Gastrocnemius medialis (tissue), 4 donors: ENCODE measurements around the gene MRPL39.

Source experiments
- POLR2A ChIP-seq, 2 donors: fragments of 450-650 bp; IDR thresholded peaks; one replicate each; pipeline ENCODE4 v1.6.1; 2017; ENCODE audit warnings: antibody characterized with exemption in 2 of 2, mild to moderate bottlenecking in 2 of 2, moderate library complexity in 2 of 2
- TF ChIP-seq, protein P1 (sequence below), 5 experiments: fragments of 450-650 bp in 3 of 5; fragments of 200-600 bp in 2 of 5; sonication (generic) in 2 of 5; IDR thresholded peaks in 4 of 5; conservative IDR thresholded peaks in 1 of 5; 1 replicate in 4 of 5; 2 replicates in 1 of 5; pipeline ENCODE4 v1.5.1; 2016 to 2019; ENCODE audit warnings: antibody characterized with exemption in 5 of 5, mild to moderate bottlenecking in 3 of 5, moderate library complexity in 3 of 5

DNA sequence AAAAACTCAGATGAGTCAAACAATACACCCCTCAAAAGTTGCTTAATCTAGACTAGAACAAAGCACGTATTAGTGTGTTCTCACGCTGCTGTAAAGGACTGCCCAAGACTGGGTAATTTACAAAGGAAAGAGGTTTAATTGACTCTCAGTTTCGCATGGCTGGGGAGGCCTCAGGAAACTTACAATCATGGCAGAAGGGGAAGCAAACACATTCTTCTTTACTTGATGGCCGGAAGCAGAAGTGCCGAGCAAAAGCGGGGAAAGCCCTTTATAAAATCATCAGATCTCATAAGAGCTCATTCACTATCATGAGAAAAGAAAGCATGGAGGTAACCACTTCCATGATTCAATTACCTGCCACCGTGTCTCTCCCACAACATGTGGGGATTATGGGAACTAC, 41.9 kb upstream of the MRPL39 start:
- TF ChIP-seq, protein P1, sequence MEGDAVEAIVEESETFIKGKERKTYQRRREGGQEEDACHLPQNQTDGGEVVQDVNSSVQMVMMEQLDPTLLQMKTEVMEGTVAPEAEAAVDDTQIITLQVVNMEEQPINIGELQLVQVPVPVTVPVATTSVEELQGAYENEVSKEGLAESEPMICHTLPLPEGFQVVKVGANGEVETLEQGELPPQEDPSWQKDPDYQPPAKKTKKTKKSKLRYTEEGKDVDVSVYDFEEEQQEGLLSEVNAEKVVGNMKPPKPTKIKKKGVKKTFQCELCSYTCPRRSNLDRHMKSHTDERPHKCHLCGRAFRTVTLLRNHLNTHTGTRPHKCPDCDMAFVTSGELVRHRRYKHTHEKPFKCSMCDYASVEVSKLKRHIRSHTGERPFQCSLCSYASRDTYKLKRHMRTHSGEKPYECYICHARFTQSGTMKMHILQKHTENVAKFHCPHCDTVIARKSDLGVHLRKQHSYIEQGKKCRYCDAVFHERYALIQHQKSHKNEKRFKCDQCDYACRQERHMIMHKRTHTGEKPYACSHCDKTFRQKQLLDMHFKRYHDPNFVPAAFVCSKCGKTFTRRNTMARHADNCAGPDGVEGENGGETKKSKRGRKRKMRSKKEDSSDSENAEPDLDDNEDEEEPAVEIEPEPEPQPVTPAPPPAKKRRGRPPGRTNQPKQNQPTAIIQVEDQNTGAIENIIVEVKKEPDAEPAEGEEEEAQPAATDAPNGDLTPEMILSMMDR (IDR thresholded peaks at IDR 0.05 in 4 of 5, conservative IDR thresholded peaks at IDR 0.05 in 1 of 5), result no peak
- TF ChIP-seq POLR2A (IDR thresholded peaks at IDR 0.05), result no peak
